Natural killer cell (primary cell): ENCODE results near the gene FAT4. TPM values are rescaled to one million over a fixed set of nuclear protein-coding genes. Genes with fewer than 3 reads are reported as not detected.

Source experiments
- ATAC-seq, 3 donors: fragments of 150-1000 bp in 2 of 3; fragments of 200-7000 bp in 1 of 3; cut with Tn5 transposase; 1 replicate in 1 of 3; 2 replicates in 2 of 3; pipeline ENCODE4 v1.10.0; 2021; ENCODE audit warnings: mild to moderate bottlenecking in 2 of 3, moderate library complexity in 2 of 3
- DNase-seq, 2 donors: peaks; one replicate each; pipeline versions ENCODE4 v3.0.0 to v3.0.0-alpha.2; 2013 to 2021; ENCODE audit warnings: mixed read lengths in 1 of 2
- H3K27ac ChIP-seq: one replicate; pipeline ENCODE4 v1.5.1; 2013; ENCODE audit warnings: mild to moderate bottlenecking, low read length
- H3K27me3 ChIP-seq: one replicate; pipeline ENCODE4 v1.6.1; 2013; ENCODE audit warnings: low read length; ENCODE audit not compliant: control insufficient read depth, insufficient read depth
- H3K36me3 ChIP-seq: one replicate; pipeline ENCODE4 v1.6.1; 2013; ENCODE audit warnings: low read length; ENCODE audit not compliant: control insufficient read depth, insufficient read depth
- H3K4me1 ChIP-seq: one replicate; pipeline ENCODE4 v1.6.1; 2013; ENCODE audit warnings: low read length; ENCODE audit not compliant: control insufficient read depth, insufficient read depth
- H3K4me3 ChIP-seq: one replicate; pipeline ENCODE4 v1.5.1; 2013; ENCODE audit warnings: low read length
- H3K9me3 ChIP-seq: one replicate; pipeline ENCODE4 v1.6.1; 2013; ENCODE audit warnings: low read length; ENCODE audit not compliant: control insufficient read depth, insufficient read depth
- H3K27ac Mint-ChIP-seq, 2 donors: one replicate each; pipeline ENCODE4 v1.8.0; 2022; ENCODE audit warnings: mild to moderate bottlenecking in 2 of 2, mixed read lengths in 2 of 2, moderate library complexity in 1 of 2
- H3K27me3 Mint-ChIP-seq, 2 donors: one replicate each; pipeline ENCODE4 v1.8.0; 2022; ENCODE audit warnings: low read depth in 2 of 2, mixed read lengths in 2 of 2
- H3K36me3 Mint-ChIP-seq: one replicate; pipeline ENCODE4 v1.8.0; 2022; ENCODE audit warnings: mixed read lengths
- H3K4me1 Mint-ChIP-seq, 2 donors: one replicate each; pipeline ENCODE4 v1.8.0; 2022; ENCODE audit warnings: mixed read lengths in 2 of 2
- H3K4me3 Mint-ChIP-seq: one replicate; pipeline ENCODE4 v1.8.0; 2022; ENCODE audit warnings: mild to moderate bottlenecking, moderate library complexity, mixed read lengths
- H3K9me3 Mint-ChIP-seq, 2 donors: one replicate each; pipeline ENCODE4 v1.8.0; 2022; ENCODE audit warnings: mixed read lengths in 2 of 2
- CTCF ChIP-seq: fragments of 200-600 bp; IDR thresholded peaks from one replicate; pipeline ENCODE4 v1.8.0; 2022; ENCODE audit warnings: antibody characterized with exemption
- WGBS: methylation state at CpG from one replicate; pipeline ENCODE4 v1.1.7; 2013; ENCODE audit warnings: missing lambda C conversion rate; ENCODE audit not compliant: insufficient coverage; 5-methylcytosine and 5-hydroxymethylcytosine counted together
- intact Hi-C: fragments of 100-400 bp; cut with micrococcal nuclease; formaldehyde crosslinking; loops from one replicate; pipeline ENCODE4 v1.14.2; 2022
- total RNA-seq, 4 donors: library from RNA; stranded (reverse); fragments of 120-200 nt in 1 of 4; gene quantifications; one replicate each; pipeline versions ENCODE4 v1.2.3 to v1.2.4, GENCODE V29; 2013 to 2022

The FAT4 gene
- total RNA-seq, 3 donors from 2014 or later (not counting 1 experiment from before 2014, with no cell fraction given) = 4.5 to 8.0 (median 5.1) TPM

DNA sequence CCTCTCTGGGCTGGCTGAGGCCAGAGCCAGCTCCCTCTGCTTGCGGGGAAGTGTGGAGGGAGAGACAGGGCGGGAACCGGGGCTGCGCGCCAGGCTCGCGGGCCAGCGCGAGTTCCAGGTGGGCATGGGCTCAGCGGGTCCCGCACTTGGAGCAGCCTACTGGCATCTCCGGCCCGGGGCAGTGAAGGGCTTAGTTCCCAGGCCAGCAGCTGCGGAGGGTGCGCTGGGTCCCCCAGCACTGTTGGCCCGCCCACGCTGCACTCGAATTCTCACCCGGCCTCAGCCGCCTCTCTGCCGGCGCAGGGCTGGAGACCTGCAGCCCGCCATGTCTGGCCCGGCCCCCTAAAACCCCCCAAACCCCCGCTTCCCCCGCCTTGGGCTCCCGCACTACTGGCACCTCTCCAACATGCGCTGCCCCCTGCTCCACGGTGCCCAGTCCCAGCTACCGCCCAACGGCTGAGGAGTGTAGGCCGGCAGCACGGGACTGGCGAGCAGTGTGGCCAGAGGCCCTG lies 33.8 kb upstream of the FAT4 start:
- Mint-ChIP-seq H3K27ac (no peak overlapping the region), H3K4me1 (no peaks in the 10 kb centered on the region), H3K4me3 (no peak overlapping the region), H3K9me3 (no peaks in the 10 kb centered on the region), H3K27me3 (no peaks in the 10 kb centered on the region), H3K36me3 (no peaks in the 10 kb centered on the region)
- Histone ChIP-seq H3K4me1 (no peaks in the 10 kb centered on the region), H3K27me3 (no peaks in the 10 kb centered on the region), H3K9me3 (no peaks in the 10 kb centered on the region), H3K27ac (no peak overlapping the region), H3K36me3 (no peaks in the 10 kb centered on the region), H3K4me3 (no peak overlapping the region)
- intact Hi-C loops = loop anchor here (5.0 kb wide), 1 partner anchor 949 kb away; no protein-coding TSS in a partner anchor
- no peak for TF ChIP-seq CTCF
- no peak for DNase-seq
- ATAC-seq = no peak
- 97% methylated on average over 33 of the region's 34 CpGs for WGBS

DNA sequence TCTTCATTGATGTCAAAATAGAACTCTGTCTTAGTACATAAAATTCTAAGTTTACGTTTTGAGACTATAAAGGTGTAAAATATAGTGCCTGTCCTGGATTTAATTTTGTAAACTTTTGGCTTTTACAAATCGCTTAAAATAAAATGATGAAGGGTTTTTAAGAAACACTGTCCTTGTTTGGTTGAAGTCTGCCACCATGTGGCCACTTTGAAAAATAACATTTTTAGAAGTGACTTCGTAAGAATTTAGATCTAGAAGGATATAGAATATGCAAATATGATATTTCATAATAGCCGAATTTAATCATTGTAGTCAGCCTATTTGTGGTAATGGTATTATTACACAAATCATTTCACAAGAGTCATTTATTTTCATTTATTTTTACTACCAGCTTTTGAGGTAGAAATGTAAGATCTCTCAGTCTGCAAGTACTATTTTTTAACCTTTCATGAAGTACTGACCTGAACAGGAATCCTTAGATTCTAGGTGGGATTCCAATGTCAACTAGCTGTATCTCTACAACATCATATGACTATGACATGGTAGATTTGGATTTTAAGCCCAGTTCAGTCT lies 31.0 kb upstream of the FAT4 start:
- Mint-ChIP-seq H3K27me3 (no peaks in the 10 kb centered on the region), H3K27ac (no peak overlapping the region), H3K4me1 (no peaks in the 10 kb centered on the region), H3K4me3 (no peak overlapping the region), H3K9me3 (no peaks in the 10 kb centered on the region), H3K36me3 (no peaks in the 10 kb centered on the region)
- intact Hi-C loops = loop anchor here (5.0 kb wide), 1 partner anchor 951 kb away; no protein-coding TSS in a partner anchor
- ATAC-seq (no peak), DNase-seq (peak in 1 of 2 donors; percentile 5)
- no peaks in the 10 kb centered on the region for H3K27me3 ChIP-seq
- WGBS = 4% methylated on average over 3 of the region's 4 CpGs
- H3K9me3 ChIP-seq = no peaks in the 10 kb centered on the region
- peak; percentile 68 for TF ChIP-seq CTCF
- no peaks in the 10 kb centered on the region for H3K4me1 ChIP-seq
- H3K27ac ChIP-seq = no peak overlapping the region
- H3K36me3 ChIP-seq = no peaks in the 10 kb centered on the region
- H3K4me3 ChIP-seq = no peak overlapping the region

DNA sequence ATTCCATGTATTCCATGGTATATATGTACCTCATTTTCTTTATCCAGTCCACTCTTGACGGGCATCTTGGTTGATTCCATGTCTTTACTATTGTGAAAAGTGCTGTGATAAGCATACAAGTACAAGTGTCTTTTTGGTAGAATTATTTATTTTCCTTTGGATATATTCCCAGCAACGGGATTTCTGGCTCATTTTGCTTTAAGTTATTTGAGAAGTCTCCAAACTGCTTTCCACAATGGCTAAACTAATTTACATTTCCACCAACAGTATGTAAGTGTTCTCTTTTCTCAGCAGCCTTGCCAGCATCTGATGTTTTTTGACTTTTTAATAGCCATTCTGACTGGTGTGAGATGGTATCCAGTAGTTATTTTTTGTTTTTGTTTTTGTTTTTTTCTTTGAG lies 17.6 kb upstream of the FAT4 start:
- TF ChIP-seq CTCF = no peak
- H3K36me3 Mint-ChIP-seq = no peaks in the 10 kb centered on the region
- no peak overlapping the region for H3K4me3 ChIP-seq
- H3K27ac ChIP-seq = no peak overlapping the region
- H3K27me3 ChIP-seq = no peaks in the 10 kb centered on the region
- 75% methylated on average over 2 of the region's 2 CpGs for WGBS
- H3K27me3 Mint-ChIP-seq = no peaks in the 10 kb centered on the region
- ATAC-seq = no peak
- H3K9me3 ChIP-seq = no peaks in the 10 kb centered on the region
- DNase-seq = no peak
- no peaks in the 10 kb centered on the region for H3K9me3 Mint-ChIP-seq
- no peaks in the 10 kb centered on the region for H3K36me3 ChIP-seq
- intact Hi-C loops = no loop called here
- H3K4me1 ChIP-seq = no peaks in the 10 kb centered on the region
- no peaks in the 10 kb centered on the region for H3K4me1 Mint-ChIP-seq
- H3K27ac Mint-ChIP-seq = no peak overlapping the region
- no peak overlapping the region for H3K4me3 Mint-ChIP-seq

- H3K4me1 Mint-ChIP-seq = no peaks in the 10 kb centered on the region
- no peak overlapping the region for H3K4me3 Mint-ChIP-seq
- ATAC-seq (no peak), DNase-seq (no peak)
- Histone ChIP-seq H3K36me3 (no peaks in the 10 kb centered on the region), H3K4me1 (no peaks in the 10 kb centered on the region), H3K27me3 (no peaks in the 10 kb centered on the region), H3K4me3 (no peak overlapping the region), H3K9me3 (no peaks in the 10 kb centered on the region), H3K27ac (no peak overlapping the region)
- intact Hi-C loops = no loop called here
- no peaks in the 10 kb centered on the region for H3K9me3 Mint-ChIP-seq
- no peak overlapping the region for H3K27ac Mint-ChIP-seq
- no peak for TF ChIP-seq CTCF
- no CpG with 5 or more reads among the region's 1 CpG for WGBS
- no peaks in the 10 kb centered on the region for H3K36me3 Mint-ChIP-seq
- H3K27me3 Mint-ChIP-seq = peaks cover 0 to 24% of the 10 kb centered on the region in 2 donors
Observed at GRCh38 chr4:125303058-125303457, 11.7 kb upstream of the FAT4 start.
